Muscle layer of colon (tissue), 2 donors: Measurements from ENCODE around the gene MMP15.

ENCODE experiments used
- H3K27ac ChIP-seq: one replicate; pipeline ENCODE4 v1.7.0; 2013; ENCODE audit warnings: low read depth, mild to moderate bottlenecking, low read length, moderate library complexity
- H3K27me3 ChIP-seq, 2 donors: one replicate each; pipeline ENCODE4 v1.7.0; 2013; ENCODE audit warnings: low read length in 2 of 2, mild to moderate bottlenecking in 2 of 2; ENCODE audit not compliant: insufficient read depth in 2 of 2, control insufficient read depth in 1 of 2
- H3K36me3 ChIP-seq: one replicate; pipeline ENCODE4 v1.7.0; 2013; ENCODE audit warnings: mild to moderate bottlenecking, low read length; ENCODE audit not compliant: insufficient read depth
- H3K4me1 ChIP-seq: one replicate; pipeline ENCODE4 v1.7.0; 2013; ENCODE audit warnings: mild to moderate bottlenecking, low read length; ENCODE audit not compliant: insufficient read depth
- H3K4me3 ChIP-seq, 2 donors: one replicate each; pipeline ENCODE4 v1.7.0; 2013; ENCODE audit warnings: low read length in 2 of 2, low read depth in 1 of 2, mild to moderate bottlenecking in 1 of 2, moderate library complexity in 1 of 2
- H3K9ac ChIP-seq: one replicate; pipeline ENCODE4 v1.7.0; 2013; ENCODE audit warnings: low read length
- H3K9me3 ChIP-seq: one replicate; pipeline ENCODE4 v1.7.0; 2013; ENCODE audit warnings: mild to moderate bottlenecking, low read length
- donor health status: abdominal sarcoma.
- donor health status: Adenocarcinoma of cecum.

Gene MMP15

DNA sequence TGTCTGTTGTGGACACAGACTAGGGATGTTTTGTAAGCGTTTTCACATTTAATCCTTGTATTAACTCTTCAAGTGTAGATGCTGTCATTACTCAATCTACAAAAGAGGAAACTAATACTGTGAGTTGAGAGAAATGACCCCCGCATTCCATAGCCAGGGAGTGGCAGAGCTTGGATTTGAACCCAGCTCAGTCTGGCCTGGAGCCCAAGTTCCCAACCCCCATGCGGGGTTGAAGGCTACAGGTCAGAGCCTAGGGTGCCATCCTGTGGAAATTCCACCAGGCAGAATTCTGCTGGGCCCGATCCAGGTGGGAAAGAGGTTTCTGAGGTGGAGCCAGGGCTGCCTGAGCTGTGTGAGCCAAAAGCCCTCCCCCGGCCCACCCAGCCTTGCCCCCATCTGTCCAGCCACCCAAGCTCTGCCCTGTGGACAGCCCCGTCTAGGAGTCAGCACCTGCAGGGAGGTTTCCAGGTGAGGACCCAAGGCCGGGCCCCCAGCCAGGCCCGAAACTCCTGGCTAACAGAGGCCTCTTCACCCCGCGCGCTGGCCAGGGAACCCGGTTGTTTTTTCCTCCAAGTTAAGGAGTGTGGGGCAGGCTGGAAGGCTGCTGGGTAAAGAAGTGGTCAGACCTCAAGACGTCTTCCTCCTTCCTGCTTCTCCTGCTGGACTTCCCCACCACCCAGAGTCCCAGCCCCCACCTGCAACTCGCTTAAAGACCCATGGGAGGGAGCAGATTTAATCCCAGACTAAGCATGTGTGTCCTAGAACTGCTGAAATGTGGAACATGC lies 5.7 kb downstream of the MMP15 start:
- no peak overlapping the region for H3K27ac ChIP-seq
- H3K4me3 ChIP-seq: no peak overlapping the region
- H3K27me3 ChIP-seq: no peaks in the 10 kb centered on the region
- H3K9me3 ChIP-seq: no peaks in the 10 kb centered on the region
- no peak overlapping the region for H3K9ac ChIP-seq
- no peaks in the 10 kb centered on the region for H3K36me3 ChIP-seq
- peaks cover 10% of the 10 kb centered on the region for H3K4me1 ChIP-seq

DNA sequence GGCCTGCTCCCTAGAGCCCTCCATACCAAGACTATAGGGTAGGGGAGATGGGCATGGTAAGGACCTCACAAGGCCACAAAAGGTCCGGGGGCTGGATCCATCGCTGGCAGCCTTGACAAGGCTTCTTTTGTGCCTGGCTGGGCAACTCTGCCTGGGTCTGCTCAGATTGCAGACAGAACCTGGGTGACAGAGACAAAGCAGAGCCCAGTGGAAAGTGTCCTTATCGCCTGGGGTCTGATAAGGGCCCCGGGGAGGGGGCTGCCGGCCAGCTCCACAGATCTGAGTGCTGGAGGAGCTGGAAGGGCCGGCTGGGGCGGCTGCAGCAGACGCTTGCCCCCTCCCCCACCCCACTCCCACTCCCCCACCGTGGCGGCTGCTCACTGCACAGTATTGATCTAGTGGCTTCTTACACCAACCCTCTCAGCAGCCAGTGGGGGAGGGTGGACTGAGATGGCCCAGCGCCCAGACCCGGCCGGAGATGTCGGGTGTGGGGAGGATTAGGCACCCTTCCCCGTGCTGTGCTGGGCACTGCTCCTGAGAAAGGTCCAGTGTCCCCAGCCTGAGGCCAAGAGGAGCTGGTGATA lies 7.2 kb downstream of the MMP15 start:
- H3K4me3 ChIP-seq: no peak overlapping the region
- H3K27ac ChIP-seq: no peak overlapping the region
- peaks cover 8% of the 10 kb centered on the region for H3K4me1 ChIP-seq
- H3K36me3 ChIP-seq: no peaks in the 10 kb centered on the region
- no peak overlapping the region for H3K9ac ChIP-seq
- H3K27me3 ChIP-seq: no peaks in the 10 kb centered on the region
- H3K9me3 ChIP-seq: no peaks in the 10 kb centered on the region

- Histone ChIP-seq H3K4me3 (no peak overlapping the region), H3K4me1 (peaks cover 4% of the 10 kb centered on the region), H3K27me3 (no peaks in the 10 kb centered on the region), H3K36me3 (peaks cover 7% of the 10 kb centered on the region), H3K27ac (no peak overlapping the region), H3K9ac (no peak overlapping the region), H3K9me3 (no peaks in the 10 kb centered on the region)
These were observed 8.7 kb downstream of the MMP15 start for GRCh38 chr16:58034128-58034685.

DNA sequence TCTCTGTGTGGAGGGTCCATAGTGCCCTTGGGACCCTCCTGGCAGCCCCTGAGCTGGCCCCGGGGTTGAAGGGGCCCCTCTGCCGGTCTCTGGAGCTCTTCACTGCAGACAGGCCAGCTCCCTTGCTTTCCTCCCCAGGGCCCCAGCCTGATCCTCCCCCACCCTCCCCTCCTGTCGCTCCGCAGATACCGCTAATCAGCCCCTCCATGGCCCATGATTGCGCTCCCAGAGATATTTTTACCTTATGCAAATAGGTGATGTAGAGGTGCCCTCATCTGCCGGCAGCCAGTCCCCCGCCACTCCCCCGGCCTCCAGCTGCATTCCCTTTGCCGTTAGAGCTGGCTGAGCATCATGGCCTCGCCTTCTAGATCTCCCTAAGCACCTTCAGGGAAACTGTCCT lies 9.2 kb downstream of the MMP15 start:
- Histone ChIP-seq H3K4me1 (peaks cover 4% of the 10 kb centered on the region), H3K36me3 (peaks cover 7% of the 10 kb centered on the region), H3K4me3 (no peak overlapping the region), H3K27me3 (no peaks in the 10 kb centered on the region), H3K9ac (no peak overlapping the region), H3K27ac (no peak overlapping the region), H3K9me3 (no peaks in the 10 kb centered on the region)

DNA sequence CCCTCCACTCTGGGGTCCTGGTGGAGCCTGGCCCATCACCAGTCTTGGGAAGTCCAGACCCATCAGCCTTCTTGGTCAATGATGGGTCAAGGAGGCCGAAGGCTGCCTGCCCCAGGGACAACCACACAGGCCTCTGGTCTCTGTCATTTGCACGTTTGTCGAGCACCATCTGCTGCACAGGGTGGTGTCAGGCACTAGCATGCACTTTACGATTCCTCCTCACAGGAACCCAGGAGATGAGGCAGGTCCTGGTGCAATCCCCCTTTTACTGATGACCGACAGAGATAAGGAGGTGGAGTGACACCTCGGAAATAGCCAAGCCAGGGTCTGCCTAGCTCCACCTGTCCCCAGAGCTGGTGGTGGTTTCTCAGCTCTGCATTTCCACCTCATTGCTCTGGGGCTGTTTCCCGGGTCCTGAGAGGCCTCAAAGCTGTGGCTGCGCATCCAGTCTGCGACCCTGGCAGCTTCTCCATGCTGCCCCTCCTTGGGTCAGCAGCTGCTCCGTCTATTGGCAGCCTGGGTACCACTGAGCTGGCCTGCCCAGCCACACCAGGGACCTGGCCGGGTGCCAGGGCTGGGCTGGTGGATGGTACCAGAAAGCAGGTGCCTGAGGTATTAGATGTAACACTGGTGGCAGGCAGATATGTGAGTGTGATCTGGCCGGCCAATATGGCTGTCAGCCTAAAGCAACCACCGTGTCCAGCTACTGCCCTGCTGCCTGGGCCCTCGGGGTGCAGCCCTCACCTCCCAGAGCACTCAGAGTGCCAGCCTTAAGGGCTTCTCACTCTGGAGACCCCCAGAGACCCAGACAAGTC lies 10.0 kb downstream of the MMP15 start:
- Histone ChIP-seq H3K36me3 (peaks cover 7% of the 10 kb centered on the region), H3K9me3 (no peaks in the 10 kb centered on the region), H3K27me3 (no peaks in the 10 kb centered on the region), H3K4me1 (peaks cover 4% of the 10 kb centered on the region), H3K4me3 (no peak overlapping the region), H3K27ac (no peak overlapping the region), H3K9ac (no peak overlapping the region)

DNA sequence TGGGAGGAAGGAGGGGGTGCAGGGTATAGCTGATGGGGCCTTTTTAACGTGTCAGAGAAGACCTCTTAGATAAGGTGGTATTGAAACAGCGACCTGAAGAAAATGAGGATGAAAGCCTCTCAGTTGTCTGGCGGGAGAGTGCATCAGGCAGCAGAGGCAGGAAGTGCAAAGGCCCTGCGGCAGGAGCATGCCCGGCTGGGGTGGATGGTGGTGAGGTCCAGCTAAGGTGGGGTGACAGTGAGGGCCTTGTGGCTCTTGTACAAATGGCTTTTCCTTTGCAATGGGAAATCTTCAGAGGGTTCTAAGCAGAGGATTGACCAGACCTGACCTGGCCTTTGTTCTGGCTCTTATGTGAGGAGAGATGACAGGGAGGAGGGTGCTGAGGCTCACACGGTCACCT lies 11.4 kb downstream of the MMP15 start:
- Histone ChIP-seq H3K9ac (no peak overlapping the region), H3K4me1 (peaks cover 4% of the 10 kb centered on the region), H3K9me3 (no peaks in the 10 kb centered on the region), H3K36me3 (peaks cover 7% of the 10 kb centered on the region), H3K27me3 (no peaks in the 10 kb centered on the region), H3K4me3 (no peak overlapping the region), H3K27ac (no peak overlapping the region)

- Histone ChIP-seq H3K9ac (no peak overlapping the region), H3K4me3 (no peak overlapping the region), H3K9me3 (no peaks in the 10 kb centered on the region), H3K27me3 (no peaks in the 10 kb centered on the region), H3K36me3 (peaks cover 7% of the 10 kb centered on the region), H3K27ac (no peak overlapping the region), H3K4me1 (peaks cover 4% of the 10 kb centered on the region)
These were observed 12.0 kb downstream of the MMP15 start for GRCh38 chr16:58037365-58038057.

DNA sequence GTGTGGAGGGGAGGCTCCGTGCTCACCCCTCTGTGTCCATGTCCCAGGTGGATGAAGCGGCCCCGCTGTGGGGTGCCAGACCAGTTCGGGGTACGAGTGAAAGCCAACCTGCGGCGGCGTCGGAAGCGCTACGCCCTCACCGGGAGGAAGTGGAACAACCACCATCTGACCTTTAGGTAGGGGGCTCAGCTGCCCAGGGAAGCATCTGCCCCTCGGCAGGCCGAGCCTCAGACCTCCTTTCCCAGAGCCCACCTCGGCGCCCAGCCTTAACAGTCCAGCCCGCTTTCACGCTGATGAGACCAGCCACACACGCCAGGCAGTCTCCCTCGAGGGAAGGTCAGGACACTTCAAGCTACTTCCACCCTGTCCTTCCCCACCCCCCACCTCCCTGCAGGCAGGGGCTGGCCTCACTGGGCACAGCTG lies 12.7 kb downstream of the MMP15 start:
- Histone ChIP-seq H3K9me3 (no peaks in the 10 kb centered on the region), H3K36me3 (peaks cover 7% of the 10 kb centered on the region), H3K27me3 (no peaks in the 10 kb centered on the region), H3K4me3 (no peak overlapping the region), H3K27ac (no peak overlapping the region), H3K4me1 (peaks cover under 1% of the 10 kb centered on the region), H3K9ac (no peak overlapping the region)

GRCh38 chr16:58039829-58040495 lies 14.4 kb downstream of the MMP15 start:
- H3K36me3 ChIP-seq: peaks cover 7% of the 10 kb centered on the region

GRCh38 chr16:58040496-58040846 lies 14.9 kb downstream of the MMP15 start:
- Histone ChIP-seq H3K27ac (no peak overlapping the region), H3K9me3 (no peaks in the 10 kb centered on the region), H3K27me3 (no peaks in the 10 kb centered on the region), H3K36me3 (peaks cover 7% of the 10 kb centered on the region), H3K4me3 (no peak overlapping the region), H3K9ac (no peak overlapping the region), H3K4me1 (no peaks in the 10 kb centered on the region)

More at GRCh38 chr16:58039829-58040495, 14.4 kb downstream of the MMP15 start:
- Histone ChIP-seq H3K4me3 (no peak overlapping the region), H3K27me3 (no peaks in the 10 kb centered on the region), H3K9ac (no peak overlapping the region), H3K27ac (no peak overlapping the region), H3K9me3 (no peaks in the 10 kb centered on the region), H3K4me1 (no peaks in the 10 kb centered on the region)
